Endometrium (tissue), 2 donors: Measurements from ENCODE around the gene SNTA1.
"Not testable (repeated sequence)": the region's sequence is repeated elsewhere in the genome, so short reads cannot be mapped to it uniquely, and the experiment has no call there.

Source experiments
- FAIRE-seq: peaks from 2 replicates; lab custom pipeline; 2012; peaks lifted over from hg19 to GRCh38; lab: Jason Lieb, UNC
- donor health status: control.
- donor health status: control.

The SNTA1 gene

DNA sequence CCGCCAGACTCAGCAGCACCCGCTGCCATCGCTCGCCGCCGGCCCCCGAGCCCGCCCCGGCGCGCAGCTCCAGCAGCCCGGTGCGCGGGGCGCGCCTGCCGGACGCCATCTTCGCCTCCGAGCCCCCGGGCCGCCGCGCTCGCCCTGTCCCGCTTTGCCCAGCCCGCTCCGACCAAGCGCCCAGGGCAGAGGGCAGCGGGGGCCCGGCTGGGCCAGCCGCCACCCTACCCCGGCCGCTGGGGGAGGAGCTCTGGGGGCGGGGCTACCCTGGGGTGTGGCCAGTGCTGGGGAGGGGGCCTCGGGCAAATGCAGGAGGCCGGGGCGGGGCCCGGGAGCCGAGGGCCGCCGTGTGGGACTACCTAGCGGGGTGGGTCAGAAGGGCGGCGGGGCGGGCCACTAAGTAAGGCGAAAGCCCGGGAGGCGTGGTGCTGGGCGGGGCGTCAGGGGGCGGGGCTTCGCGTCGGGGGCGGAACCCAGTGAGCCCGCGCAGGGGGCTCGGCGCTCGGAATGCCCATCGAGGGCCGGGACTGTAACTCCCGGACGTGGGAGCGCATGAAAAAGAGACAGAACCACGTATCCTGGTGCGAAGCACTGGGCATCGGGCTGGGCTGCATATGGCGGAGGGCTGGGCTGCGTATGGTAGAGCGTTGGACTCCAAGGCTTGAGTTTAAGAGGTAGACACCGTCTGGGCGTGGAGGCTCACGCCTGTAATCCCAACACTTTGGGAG lies at the start of gene SNTA1:
SNTA1 (minus strand) TSS at position 252 of the 728 bp plus-strand sequence; CDS start at position 109, 143 bp downstream.
- FAIRE-seq = no peak

DNA sequence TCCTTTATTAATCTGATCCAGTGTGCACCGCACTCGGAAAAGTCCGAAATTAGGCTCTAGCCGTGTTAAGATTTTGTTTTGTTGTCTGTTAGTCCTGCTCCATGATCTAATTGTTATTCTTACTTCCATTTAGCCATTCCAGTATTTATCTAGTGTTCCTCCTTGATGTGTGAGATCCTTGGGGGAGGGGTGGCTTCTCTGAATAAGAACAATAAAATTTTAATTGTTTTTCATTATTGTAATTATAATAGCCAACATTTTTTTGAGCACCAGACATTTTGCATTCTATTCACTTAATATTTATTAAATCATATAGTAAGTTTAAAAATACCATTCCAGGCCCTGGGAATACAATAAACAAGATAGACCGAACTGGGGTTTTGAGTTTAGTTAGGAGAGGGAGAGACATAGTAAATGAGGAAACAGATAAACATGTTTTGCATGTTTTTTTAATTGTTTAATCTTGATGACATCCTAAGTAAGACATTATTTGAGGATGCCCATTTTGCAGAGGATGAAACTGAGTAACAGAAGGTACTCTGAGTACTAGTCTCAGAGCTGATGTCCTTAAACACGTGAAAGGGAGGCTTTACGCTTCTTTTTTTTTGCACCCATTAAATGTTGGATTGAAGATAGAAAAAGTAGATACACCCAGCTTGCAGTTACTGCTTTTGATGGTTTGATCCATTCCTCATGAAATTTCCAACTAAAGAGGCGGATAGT lies 47.5 kb upstream of the SNTA1 start:
- FAIRE-seq = no peak

DNA sequence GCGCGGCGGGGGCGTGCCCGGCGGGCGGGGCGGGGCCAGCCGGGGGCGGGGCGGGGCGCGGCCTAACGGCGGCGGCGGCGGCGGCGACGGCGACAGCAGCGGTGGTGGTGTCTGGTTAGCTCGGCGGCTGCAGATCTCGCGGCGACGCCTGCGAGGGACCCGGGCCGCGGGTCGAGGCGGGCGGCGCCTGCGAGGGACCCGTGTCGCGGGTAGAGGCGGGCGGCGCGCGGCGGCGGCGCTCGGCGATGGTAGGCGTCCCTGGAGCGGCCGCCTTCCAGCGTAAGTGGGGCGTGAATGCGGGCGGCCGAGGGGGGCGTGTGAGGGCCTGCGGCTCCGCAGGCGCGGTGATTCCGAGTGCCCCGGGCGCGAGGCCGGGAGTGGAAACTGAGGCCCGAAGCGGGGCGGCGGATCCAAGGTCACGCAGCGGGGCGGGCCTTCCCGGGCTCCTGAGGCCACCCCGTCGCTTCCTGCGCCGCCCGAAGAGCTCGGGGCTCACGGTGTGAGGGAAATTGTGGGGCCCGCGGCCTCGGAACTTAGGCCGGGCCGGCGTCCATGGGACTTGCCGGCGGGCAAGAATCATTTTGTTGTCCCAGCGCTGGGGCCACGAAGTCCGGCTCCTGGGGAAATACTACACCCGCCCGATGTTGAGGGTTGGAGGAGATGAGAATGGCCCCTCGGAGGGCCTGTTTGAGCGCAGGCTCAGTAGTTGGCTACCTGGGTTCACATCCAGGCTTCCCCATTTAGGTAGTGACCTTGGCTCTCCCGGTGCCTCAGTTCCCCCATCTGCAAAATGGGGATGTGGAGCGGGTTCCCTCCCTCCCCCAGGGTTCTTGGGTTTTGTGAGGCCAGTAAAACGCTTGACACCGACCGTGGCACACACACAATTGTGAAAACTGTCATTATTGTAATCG lies 46.7 kb upstream of the SNTA1 start, which contains the start of gene CBFA2T2:
CBFA2T2 (plus strand) TSS at position 74 of the 911 bp plus-strand sequence; CDS start at position 246, 172 bp downstream.
- no peak for FAIRE-seq

DNA sequence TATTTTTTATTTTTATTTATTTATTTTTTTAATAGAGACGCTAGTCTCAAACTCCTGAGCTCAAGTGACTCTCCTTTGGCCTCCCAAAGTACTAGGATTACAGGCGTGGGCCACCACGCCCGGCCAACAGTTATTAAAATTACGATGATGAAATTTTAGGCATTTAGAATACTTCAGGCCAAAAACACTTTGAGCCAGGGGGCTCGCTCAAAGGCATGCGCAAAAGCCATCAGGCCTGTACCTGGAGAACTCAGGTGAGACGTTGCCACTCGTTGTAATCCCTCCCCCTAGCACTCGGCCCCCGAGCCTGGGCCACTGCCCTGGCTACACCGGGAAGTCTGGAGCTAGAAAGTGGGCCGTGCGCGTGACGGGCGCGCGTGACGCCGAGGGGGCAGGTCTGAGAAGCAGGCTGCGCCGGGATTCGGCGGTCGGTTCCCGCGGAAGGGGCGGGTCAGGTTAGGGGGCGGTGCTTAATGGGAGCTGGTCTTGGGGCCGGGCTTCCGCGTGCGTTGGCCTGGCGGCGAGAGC lies 46.0 kb upstream of the SNTA1 start:
- peak; percentile 15 for FAIRE-seq

DNA sequence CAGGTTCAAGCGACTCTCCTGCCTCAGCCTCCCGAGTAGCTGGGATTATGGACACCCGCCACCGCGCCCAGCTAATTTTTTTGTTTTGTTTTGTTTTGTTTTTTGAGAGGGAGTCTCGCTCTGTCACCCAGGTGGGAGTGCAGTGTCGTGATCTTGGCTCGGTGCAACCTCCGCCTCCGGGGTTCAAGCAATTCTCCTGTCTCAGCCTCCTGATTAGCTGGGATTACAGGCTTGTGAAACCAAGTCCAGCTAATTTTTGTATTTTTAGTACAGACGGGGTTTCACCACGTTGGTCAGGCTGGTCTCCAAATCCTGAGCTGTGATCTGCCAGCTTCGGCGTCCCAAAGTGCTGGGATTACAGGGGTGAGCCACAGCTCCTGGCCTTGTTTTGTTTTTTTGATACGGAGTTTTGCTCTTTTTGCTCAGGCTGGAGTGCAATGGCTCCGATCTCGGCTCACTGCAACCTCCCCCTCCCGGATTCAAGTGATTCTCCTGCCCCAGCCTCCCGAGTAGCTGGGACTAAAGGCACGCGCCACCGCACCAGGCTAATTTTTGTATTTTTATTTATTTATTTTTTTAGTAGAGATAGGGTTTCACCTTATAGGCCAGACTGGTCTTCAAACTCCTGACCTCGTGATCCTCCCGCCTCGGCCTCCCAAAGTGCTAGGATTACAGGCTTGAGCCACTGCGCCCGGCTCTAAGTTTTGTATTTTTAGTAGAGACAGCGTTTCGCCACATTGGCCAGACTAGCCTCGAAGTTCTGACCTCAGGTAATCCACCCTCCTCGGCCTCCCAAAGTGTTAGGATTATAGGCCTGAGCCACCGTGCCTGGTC lies 45.3 kb upstream of the SNTA1 start:
- not testable (repeated sequence) for FAIRE-seq

DNA sequence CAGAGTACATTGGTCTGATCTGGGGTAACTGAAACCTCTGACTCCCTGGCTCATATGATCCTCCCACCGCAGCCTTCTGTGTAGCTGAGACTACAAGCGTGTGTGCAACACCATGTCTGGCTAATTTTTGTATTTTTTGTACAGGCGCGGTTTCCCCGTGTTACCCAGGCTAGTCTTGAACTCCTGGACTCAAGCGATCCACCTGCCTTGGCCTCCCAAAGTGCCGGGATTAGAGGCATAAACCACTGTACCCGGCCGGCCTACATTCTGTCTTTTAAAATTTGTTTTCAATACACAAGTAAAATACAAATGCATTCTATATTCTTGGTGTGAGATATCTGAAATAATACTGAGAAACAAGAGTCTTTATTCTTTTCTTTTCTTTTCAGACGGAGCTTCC lies 44.6 kb upstream of the SNTA1 start:
- no peak for FAIRE-seq

DNA sequence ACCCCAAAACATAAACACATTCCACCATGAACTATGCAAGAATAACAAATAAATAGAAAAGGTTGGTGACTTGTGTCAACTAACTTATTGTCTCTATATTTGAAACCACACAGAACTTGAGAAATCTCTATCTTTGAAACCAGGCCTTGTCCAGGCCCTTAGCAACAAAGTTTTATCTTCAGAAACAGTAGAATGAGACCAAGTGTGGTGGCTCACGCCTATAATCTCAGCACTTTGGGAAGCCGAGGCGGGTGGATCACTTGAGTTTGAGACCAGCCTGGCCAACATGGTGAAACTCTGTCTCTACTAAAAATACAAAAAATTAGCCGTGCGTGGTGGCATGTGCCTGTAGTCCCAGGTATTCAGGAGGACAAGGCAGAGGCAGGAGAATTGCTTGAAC lies 39.6 kb upstream of the SNTA1 start:
- not testable (repeated sequence) for FAIRE-seq

DNA sequence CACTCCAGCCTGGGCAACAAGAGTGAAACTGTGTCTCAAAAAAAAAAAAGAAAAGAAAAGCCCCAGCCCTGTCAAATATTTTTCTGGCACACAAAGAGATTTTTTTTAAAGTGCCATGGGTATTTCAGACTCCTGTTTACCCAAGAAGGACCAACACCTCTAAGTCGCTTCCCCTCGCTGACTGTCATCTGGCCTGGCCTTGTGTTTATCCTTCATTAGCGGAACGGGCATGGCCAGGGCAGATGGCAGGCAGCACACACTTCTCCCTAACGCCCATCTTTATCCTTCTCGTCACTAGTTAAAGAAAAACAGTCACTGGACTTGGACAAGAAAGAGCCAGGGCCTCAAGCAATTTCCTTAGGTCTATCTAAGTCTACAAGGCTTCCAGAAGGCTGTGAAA lies 39.0 kb upstream of the SNTA1 start:
- no peak for FAIRE-seq

DNA sequence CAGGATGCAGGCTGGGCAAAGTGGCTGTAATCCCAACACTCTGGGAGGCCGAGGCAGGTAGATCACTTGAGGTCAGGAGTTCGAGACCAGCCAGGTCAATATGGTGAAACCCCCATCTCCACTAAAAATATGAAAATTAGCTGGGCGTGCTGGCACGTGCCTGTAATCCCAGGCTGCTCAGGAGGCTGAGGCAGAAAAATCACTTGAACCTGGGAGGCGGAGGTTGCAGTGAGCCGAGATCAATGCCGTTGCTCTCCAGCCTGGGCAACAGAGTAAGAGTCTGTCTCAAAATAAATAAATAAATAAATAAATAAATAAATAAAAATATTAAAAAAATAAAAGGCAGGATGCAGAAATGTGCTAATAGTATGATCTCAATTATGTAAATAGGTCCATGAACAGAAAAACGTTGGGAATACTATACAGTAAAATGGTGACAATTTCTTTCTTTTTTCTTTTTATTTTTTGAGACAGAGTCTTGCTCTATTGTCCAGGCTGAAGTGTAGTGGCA lies 37.9 kb upstream of the SNTA1 start:
- no peak for FAIRE-seq

DNA sequence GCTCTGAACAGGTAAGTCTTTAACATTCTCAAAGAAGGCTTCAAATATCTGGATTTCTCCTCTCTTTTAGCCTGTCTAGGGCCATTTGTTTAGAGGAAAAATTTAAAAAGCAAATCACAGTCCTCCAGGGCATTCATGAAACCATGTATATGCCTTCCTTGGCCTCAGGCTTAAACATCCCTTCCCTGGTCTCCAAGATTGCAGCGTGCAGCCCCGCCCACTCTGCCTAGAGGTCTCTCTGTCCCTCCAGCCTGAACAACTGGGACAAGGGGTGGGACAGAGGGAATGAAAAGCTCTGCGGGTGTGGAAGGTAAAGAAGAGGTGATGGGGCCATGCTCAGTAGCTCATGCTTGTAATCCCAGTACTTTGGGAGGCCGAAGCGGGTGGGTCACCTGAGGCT lies 36.5 kb upstream of the SNTA1 start:
- FAIRE-seq = no peak

DNA sequence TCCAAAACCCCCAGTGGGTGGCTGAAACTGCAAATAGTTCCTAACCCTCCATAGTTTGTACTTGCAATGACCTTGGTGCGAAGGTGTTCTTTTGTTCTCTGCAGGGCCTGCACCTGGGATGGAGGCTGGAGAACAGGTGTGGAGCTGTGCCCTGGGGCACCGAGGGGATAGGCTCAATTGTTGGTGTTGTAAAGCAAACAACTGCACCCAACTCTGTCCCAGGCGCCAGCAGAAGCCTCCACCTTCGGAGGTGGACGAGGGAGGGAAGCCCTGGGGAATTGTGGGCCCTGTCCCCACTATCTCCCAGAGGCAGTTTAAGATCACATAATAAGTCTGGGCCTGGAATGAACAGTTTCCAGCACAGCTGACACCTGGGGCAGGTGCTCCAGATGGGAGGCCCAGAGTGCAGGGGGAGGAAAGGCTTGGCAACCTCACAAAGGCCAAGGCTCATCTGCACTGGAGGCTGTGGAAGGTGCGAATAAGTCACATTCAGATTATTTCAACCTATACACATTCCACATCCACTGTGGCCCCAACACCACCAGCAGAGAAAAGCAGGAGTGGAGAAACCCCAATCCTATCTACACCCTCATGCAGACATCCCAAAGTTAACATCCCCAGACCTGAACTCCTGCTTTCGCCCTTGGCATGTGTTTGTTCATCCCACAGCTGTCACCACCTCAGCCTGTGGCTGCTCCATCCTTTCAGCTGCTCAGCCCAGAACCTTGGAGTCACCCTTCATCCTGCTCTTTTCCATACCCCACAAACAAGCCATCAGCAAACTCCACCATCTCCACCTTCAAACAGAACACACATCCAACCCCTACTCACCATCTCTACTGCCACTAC lies 34.0 kb upstream of the SNTA1 start:
- no peak for FAIRE-seq

DNA sequence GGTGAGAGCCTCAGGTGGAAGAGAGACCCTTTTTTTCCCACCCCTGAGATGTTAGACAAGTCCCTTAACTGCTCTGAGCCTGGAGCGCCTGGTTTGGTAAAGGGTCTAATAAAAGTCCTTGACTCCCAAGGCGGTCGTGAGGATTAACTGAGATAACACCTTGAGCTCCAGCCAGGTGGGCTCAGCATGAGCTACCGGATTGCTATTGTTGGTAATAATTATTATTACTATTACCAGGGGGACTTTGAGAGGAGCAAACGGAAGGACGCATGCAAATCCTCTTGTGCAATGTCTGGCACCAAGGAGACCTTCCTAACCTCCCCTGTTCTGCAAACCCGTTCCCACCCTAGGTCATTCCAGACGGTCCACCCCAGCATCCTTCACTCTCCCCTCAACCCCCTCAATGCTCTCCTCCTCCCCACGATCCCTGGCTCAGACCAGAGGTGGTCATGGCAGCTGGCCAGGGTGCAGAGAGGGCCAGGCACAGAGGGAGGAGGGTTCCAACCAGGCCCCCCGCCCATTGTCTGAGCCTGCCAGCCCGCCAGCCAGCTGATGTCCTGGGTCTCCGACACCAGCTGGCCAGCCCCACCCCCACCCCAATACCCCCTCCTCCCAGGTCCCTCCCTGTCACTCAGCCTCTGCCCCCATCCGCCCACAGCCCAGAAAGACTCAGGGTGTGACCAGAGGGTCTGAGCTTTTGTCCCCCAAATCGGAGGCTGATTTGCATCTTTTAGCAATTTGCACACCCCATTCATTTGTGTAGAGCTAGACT lies 32.0 kb upstream of the SNTA1 start:
- no peak for FAIRE-seq

DNA sequence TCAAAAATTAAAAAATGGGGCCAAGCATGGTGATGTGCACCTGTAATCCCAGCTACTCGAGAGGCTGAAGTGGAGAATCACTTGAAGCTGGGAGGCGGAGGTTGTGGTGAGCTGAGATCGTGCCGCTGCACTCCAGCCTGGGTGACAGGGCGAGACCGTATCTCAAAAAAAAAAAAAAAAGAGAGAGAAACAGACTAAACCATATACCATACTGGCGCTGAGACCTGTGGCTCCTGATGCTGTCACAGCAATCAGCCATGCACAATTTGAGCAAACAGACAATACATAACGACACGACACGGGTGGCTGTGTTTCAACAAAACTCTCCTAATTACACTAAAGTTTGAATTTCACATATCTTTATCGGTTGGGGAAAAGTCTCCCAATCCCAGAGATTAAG lies 31.4 kb upstream of the SNTA1 start:
- no peak for FAIRE-seq

DNA sequence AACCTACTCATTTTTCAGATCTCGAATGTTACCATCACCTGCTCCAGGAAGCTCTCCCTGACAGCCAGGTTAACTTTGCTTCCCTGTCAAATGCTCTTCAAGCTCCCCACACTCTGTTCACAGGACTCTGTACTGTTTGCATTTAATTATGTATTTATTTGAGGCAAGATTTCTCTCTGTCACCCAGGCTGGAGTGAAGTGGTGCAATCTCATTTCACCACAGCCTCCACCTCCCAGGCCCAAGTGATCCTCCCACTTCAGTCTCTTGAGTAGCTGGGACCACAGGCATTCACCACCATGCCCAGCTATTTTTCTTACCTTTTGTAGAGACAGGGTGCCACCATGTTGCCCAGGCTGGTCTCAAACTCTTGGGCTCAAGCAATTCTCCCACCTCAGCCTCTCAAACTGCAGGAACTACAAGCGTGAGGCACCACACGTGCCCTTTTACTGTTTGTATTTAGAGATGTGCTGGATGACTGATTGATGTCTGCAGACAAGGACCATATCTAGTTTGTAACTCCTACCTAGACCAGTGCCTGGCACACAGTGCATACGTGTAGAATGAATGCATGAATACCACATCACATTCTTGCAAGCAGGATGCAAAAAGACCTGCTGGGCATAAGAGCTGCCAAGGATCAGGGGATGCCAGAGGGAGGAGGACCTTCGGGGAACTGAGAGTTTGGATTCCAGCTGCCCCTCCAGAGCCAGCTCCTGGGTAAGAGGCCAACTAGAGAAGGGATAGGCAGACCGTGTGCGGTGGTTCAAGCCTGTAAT lies 30.7 kb upstream of the SNTA1 start:
- FAIRE-seq = no peak

DNA sequence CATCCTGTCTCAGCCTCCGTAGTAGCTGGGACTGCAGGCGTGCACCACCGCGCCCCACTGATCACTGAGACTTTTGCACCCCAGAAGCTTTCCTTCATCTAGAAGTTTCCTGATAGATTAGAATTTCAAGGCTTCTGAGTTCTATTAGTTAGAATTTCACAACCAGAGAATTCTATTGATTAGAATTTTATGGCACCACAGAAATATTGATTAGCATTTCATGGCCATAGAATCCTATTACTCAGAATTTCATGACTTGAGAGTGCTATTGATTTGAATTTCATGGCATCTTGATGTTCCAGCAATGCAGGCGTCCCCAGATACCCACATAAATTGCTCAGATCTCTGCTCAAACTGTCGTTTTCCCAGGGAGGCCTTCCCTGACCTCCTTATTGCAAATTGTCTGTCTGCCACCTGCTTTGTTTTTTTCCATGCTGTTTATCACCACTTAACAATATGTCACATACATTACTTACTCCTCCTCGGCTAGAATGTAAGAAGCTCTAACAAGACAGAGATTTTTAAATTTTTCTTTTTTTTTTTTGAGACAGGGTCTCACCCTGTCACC lies 29.4 kb upstream of the SNTA1 start:
- FAIRE-seq = no peak

DNA sequence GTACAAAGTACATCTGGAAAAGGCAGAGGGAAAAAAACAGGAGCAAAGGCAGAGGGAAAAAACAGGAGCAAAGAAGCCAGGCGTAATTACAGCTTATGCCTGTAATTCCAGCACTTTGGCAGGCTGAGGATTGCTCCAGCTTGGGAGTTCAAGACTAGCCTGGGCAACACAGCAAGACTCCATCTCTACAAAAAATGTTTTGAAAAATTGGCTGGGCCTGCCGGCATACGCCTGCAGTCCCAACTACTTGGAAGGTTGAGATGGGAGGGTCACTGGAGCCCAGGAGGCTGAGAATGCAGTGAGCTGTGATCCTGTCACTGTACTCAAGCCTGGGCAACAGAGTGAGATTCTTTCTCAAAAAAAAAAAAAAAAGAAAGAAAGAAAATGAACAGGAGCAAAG lies 27.3 kb upstream of the SNTA1 start:
- no peak for FAIRE-seq

DNA sequence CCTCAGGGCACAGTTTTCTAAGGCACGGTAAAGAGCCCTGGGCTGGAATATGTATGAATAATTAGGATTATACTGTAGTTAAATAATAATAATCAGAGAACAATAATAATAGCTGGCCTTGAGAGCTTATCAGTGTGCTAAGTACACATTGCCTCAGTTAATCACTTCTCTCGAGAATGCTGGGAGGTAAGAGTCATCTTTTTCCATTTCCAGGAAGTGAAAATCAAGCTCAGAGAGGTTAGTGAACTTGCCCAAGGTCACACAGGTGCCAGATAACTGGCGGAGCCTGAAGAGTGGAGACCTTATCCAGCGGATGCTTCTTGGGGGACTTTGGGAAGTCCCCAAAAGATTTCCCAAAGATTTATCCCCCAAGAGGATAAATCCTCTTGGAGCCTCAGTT lies 26.9 kb upstream of the SNTA1 start:
- no peak for FAIRE-seq

DNA sequence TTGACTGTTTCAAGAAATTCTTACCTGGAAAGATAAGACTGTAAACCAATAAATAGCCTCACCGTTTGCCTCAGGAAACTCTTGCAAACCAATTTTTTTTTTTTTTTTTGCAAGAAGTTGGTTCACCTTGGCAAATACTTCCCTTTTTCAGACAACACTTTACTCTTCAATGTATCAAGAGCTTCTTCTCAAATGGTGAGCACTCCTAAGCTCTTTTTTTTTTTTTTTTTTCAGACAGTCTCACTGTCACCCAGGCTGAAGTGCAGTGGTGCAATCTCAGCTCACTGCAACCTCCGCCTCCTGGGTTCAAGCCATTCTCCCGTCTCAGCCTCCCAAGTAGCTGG lies 22.7 kb upstream of the SNTA1 start:
- no peak for FAIRE-seq
